ENCODE measurements around the gene RORC.

Gene RORC

DNA sequence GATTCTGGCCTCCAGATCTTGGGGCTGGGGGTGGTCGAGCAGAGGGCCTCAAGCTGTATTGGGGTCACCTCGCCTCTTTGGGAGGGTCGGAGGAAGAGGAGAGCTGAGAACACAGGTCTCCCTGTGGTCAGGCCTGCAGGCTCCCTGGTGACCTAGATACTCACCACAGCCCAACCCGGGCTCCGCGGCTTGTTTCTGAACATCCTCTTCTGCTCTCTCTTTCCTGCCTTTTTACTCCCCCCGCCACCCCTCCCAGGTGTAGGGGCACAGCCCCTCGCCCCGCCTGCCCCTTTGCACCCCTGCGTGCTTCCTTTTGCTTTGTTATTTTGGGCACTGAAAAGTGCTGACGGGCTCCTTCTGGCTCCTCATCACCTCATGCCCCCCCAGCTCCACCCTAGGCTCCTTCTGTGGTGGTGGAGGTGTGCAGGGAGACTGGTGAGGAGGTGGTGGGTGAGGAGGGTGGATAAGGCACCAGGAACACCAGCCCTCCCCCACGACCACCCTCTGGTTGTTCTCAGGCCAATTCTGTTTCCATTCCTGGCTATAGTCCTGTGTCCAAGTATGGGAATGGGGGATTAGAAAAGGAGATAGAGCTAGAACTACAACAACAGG, 15.8 kb downstream of the RORC start:
- no peak for DNase-seq (ENCODE audit: low read depth)
- TF ChIP-seq, protein P1, sequence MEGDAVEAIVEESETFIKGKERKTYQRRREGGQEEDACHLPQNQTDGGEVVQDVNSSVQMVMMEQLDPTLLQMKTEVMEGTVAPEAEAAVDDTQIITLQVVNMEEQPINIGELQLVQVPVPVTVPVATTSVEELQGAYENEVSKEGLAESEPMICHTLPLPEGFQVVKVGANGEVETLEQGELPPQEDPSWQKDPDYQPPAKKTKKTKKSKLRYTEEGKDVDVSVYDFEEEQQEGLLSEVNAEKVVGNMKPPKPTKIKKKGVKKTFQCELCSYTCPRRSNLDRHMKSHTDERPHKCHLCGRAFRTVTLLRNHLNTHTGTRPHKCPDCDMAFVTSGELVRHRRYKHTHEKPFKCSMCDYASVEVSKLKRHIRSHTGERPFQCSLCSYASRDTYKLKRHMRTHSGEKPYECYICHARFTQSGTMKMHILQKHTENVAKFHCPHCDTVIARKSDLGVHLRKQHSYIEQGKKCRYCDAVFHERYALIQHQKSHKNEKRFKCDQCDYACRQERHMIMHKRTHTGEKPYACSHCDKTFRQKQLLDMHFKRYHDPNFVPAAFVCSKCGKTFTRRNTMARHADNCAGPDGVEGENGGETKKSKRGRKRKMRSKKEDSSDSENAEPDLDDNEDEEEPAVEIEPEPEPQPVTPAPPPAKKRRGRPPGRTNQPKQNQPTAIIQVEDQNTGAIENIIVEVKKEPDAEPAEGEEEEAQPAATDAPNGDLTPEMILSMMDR (conservative IDR thresholded peaks at IDR 0.05; ENCODE audit: low read depth, low read length), result no peak
- H3K4me3 ChIP-seq (ENCODE audit: low read depth, low read length), result no peak overlapping the region

DNA sequence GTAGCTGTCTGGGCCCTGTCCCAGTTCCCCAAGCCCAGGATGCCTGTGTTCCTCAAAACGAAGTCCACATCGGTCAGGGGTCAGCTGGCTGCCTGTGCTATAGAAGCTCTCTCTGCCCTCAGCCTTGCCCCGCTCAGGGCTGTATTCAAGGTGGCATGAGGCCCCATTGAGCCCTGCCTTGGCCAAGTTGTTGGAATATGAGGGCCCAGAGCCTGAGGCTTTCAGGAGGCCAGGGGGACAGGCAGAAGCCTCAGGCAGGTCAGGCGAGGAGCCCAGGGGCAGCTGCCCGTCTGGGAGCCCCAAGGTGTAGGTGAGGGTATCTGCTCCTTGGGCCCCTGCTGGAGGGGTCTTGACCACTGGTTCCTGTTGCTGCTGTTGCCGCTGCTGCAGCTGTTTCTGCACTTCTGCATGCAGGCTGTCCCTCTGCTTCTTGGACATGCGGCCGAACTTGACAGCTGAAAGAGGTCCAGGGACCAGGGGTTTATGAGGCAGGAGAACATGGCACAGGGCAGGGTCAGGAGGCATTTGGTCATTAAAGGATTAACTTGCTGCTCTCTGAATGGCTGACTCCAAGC, 16.5 kb downstream of the RORC start:
- TF ChIP-seq, protein P1 (conservative IDR thresholded peaks at IDR 0.05; ENCODE audit: low read depth, low read length), result no peak
- no peak for DNase-seq (ENCODE audit: low read depth)
- H3K4me3 ChIP-seq (ENCODE audit: low read depth, low read length), result no peak overlapping the region

DNA sequence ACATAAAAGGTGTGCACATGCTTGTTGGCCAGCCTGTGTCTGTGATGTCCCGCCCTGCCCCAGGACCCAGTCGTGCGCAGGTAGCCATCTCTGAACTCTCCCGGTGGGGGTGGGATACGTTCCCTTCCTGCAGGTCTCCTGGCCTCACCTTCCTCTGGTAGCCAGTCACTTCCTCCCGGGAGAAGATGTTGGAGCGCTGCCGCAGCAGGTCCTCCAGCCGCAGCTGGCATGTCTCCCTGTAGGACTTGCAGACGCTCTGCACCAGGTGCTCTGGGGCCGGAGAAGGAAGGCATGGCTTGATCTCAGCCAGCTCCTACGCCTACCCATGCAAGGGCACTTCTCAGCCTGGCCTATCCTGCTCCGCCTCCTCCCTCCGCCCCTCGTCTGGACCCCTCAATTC, 17.2 kb downstream of the RORC start:
- H3K4me3 ChIP-seq (ENCODE audit: low read depth, low read length), result no peak overlapping the region
- TF ChIP-seq, protein P1 (conservative IDR thresholded peaks at IDR 0.05; ENCODE audit: low read depth, low read length), result no peak
- DNase-seq (ENCODE audit: low read depth), result no peak

DNA sequence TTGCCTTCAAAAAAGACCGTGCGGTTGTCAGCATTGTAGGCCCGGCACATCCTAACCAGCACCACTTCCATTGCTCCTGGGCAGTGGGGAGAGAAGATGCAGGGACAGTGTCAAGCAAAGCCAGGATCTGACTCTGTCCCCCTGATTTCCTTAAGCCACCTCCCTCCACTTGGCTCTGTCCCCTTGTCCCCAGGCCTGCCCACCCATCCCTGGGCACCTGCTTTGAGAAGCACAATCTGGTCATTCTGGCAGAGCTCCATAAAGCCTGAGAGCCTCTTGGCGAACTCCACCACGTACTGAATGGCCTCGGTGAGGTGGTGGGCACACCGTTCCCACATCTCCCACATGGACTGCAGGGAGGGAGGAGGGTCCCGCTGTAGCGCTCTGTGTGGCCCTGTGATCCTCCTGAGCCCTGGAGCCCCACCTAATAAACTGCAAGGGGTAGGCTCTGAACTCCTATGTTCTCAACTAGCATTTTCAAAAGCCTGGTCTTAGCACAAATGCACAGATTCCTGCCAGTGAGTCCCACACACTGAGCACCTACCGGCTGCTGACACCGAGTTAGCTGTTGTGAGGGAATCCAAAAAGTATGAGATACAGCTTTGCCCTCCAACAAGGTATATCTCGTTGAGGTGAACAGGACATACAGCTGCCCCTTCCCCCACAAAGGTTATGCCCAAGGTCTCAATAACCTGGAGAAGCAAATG, 18.2 kb downstream of the RORC start:
- TF ChIP-seq, protein P1 (conservative IDR thresholded peaks at IDR 0.05; ENCODE audit: low read depth, low read length), result no peak
- no peak for DNase-seq (ENCODE audit: low read depth)
- no peak overlapping the region for H3K4me3 ChIP-seq (ENCODE audit: low read depth, low read length)

DNA sequence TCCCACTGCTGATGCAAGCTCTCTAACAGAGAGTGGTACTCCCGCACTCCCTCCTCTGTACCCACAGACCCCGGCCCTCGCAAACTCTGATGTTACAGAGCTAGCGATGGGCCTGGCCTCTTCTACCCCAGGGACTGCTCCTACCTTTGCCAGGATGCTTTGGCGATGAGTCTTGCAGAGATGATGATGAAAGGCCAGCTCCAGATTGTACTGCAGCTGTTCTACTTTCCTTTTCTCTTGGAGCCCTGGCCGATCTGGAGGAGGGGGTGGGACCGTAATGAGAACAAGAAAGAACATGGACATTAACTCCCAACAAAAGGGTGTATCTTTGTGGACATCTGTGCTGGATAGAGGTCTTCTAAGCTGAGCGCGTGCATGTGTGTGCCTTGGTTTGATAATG, 20.4 kb downstream of the RORC start:
- TF ChIP-seq, protein P1 (conservative IDR thresholded peaks at IDR 0.05; ENCODE audit: low read depth, low read length), result no peak
- H3K4me3 ChIP-seq (ENCODE audit: low read depth, low read length), result no peak overlapping the region
- peak; percentile 21 for DNase-seq (ENCODE audit: low read depth)

DNA sequence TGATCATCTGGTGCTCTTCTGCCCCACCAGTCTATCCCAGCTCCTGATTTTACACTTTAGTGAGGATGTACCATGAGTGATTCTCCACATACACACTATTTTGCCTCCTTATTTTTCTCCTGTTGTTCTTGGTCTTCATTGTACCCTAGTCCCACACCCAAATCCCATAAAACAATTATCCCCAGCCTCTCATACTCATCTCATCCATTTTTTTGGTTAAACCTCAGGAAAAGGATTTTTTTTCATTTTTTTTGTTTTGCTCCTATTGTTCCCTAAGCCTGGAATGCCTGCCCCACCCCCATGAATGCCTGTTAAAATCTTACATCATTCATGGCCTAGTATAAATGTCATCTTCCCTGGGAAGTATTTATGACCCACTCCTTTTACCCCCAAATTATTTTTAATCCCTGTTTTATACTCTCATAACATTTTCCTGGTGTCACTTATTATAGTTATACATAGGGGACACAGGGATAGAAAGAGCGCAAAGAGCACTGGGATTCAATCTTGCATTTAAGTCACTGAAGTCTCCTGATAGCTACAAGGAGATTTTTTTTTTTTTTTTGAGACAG, 21.5 kb downstream of the RORC start:
- DNase-seq (ENCODE audit: low read depth), result no peak
- TF ChIP-seq, protein P1 (conservative IDR thresholded peaks at IDR 0.05; ENCODE audit: low read depth, low read length), result no peak
- H3K4me3 ChIP-seq (ENCODE audit: low read depth, low read length), result no peak overlapping the region

Measured in choroid plexus epithelial cell (primary cell).